Pancreas (tissue), 10 donors: ENCODE measurements around the gene CYB5R2. TPM values are rescaled to one million over a fixed set of nuclear protein-coding genes. Genes with fewer than 3 reads are reported as not detected.

Source experiments
- ATAC-seq, 4 donors: fragments of 200-7000 bp; cut with Tn5 transposase; one replicate each; pipeline versions ENCODE4 v1.8.0 to v1.9.1; 2020; ENCODE audit warnings: mild to moderate bottlenecking in 4 of 4, moderate library complexity in 4 of 4
- DNase-seq, 6 donors: peaks; one replicate each; pipeline ENCODE4 v3.0.0-alpha.2; 2020
- FAIRE-seq: peaks from 2 replicates; lab custom pipeline; 2012; peaks lifted over from hg19 to GRCh38; lab: Jason Lieb, UNC
- H3K27ac ChIP-seq, 4 donors: fragments of 200-600 bp; sonication (generic); 1 replicate in 3 of 4; 2 replicates in 1 of 4; pipeline versions ENCODE4 v1.5.0 to v1.8.0; 2020
- H3K27me3 ChIP-seq, 4 donors: fragments of 200-600 bp; one replicate each; pipeline ENCODE4 v1.8.0; 2021
- H3K36me3 ChIP-seq, 3 donors: fragments of 200-600 bp; sonication (generic) in 1 of 3; one replicate each; pipeline versions ENCODE4 v1.5.0 to v1.8.0; 2020 to 2021
- H3K4me1 ChIP-seq, 3 donors: fragments of 200-600 bp; one replicate each; pipeline ENCODE4 v1.8.0; 2021
- H3K4me3 ChIP-seq, 4 donors: fragments of 200-600 bp; sonication (generic) in 2 of 4; one replicate each; pipeline versions ENCODE4 v1.5.0 to v1.8.0; 2020 to 2021
- H3K9me3 ChIP-seq, 4 donors: fragments of 200-600 bp; one replicate each; pipeline ENCODE4 v1.8.0; 2021
- CTCF ChIP-seq, 4 donors: fragments of 200-600 bp; sonication (generic) in 3 of 4; IDR thresholded peaks; one replicate each; pipeline versions ENCODE4 v1.5.0 to v1.8.0; 2021; ENCODE audit warnings: antibody characterized with exemption in 4 of 4
- WGBS, 2 donors: extraction: QIAGEN DNeasy Blood & Tissue Kit; methylation state at CpG; one replicate each; pipeline ENCODE4 v1.1.7; 2013; 5-methylcytosine and 5-hydroxymethylcytosine counted together
- intact Hi-C, 3 donors: fragments of 100-400 bp; cut with DNase I; formaldehyde crosslinking; loops; one replicate each; pipeline versions ENCODE4 v1.11.1 to v1.14.2; 2022
- polyA plus RNA-seq, 2 donors: library from polyadenylated mRNA; stranded (reverse); fragments of 200-250 nt; gene quantifications; one replicate each; pipeline ENCODE4 v1.2.3, GENCODE V29; 2013
- total RNA-seq, 6 donors: library from RNA; stranded (reverse); fragmentation: NEBNext Ultra II Directional in 4 of 6; extraction: Animal tissue kit (Norgen Biotek cat#: 25700) in 4 of 6; gene quantifications; one replicate each; pipeline versions ENCODE4 v1.2.1 to v1.2.4, GENCODE V29; 2021 to 2023
- donor health status: healthy with polysubstance abuse.
- donor health status: DM: no; HTN: no; CAD: no; lungs with moderate emphysema.
- donor health status: DM: no; HTN: no; CAD: no.
- donor health status: control.
- donor health status: control.
- donor health status: Bipolar disorder and iron deficiency.
- donor health status: DM: yes; HTN: yes; CAD: no.
- donor health status: DM: no; HTN: no; CAD: no.
- donor health status: DM: no; HTN: no; CAD: no.
- donor health status: DM: yes; HTN: yes; CAD: no.

Gene CYB5R2
- total and polyA plus RNA-seq, 8 donors = 1.4 to 3.5 (median 1.9) TPM

- Histone ChIP-seq H3K27me3 (no peaks in the 10 kb centered on the region), H3K4me1 (peaks cover 0 to under 1% (median 0%) of the 10 kb centered on the region in 3 donors), H3K4me3 (no peak overlapping the region), H3K27ac (no peak overlapping the region), H3K9me3 (no peaks in the 10 kb centered on the region), H3K36me3 (peaks cover 0 to 9% (median 3%) of the 10 kb centered on the region in 3 donors)
- no peak for DNase-seq
- no peak for FAIRE-seq
- no peak for ATAC-seq
- no peak for TF ChIP-seq CTCF (IDR thresholded peaks at IDR 0.05)
- intact Hi-C loops = no loop called here
- 89 to 97% methylated on average over 3 of the region's 3 CpGs for WGBS, 2 donors
These were observed 54.0 kb downstream of the CYB5R2 start for GRCh38 chr11:7619322-7619721.

GRCh38 chr11:7617032-7617431 is 56.3 kb downstream of the CYB5R2 start:
- no peak for ATAC-seq
- peaks cover 16 to 20% (median 18%) of the 10 kb centered on the region in 3 donors for H3K4me1 ChIP-seq
- DNase-seq = no peak
- intact Hi-C loops = no loop called here
- no peak overlapping the region for H3K27ac ChIP-seq
- H3K4me3 ChIP-seq = no peak overlapping the region
- FAIRE-seq = no peak
- H3K36me3 ChIP-seq = peaks cover 0 to 9% (median 2%) of the 10 kb centered on the region in 3 donors
- WGBS, 2 donors = 86 to 95% methylated on average over 8 of the region's 8 CpGs
- no peak for TF ChIP-seq CTCF (IDR thresholded peaks at IDR 0.05)
- H3K27me3 ChIP-seq = no peaks in the 10 kb centered on the region
- no peaks in the 10 kb centered on the region for H3K9me3 ChIP-seq

Other genes starting within 250 kb of the CYB5R2 start
- gene OLFML1, start 188.0 kb downstream of the CYB5R2 start, total RNA-seq = 1 to 10 TPM in 4 of 6 donors, under 1 TPM in 2; 0.32 to 7.0 (median 1.6) TPM
- under 1 TPM; 0.70 to 0.76 TPM for gene OLFML1, start 188.0 kb downstream of the CYB5R2 start, polyA plus RNA-seq
- 10 to 100 TPM in 5 of 6 donors, 1 to 10 TPM in 1; 8.6 to 24.7 (median 11.4) TPM for gene PPFIBP2, start 159.5 kb downstream of the CYB5R2 start, total RNA-seq
- 10 to 100 TPM in 1 of 2 donors, 1 to 10 TPM in 1; 8.0 to 12.6 TPM for gene PPFIBP2, start 159.5 kb downstream of the CYB5R2 start, polyA plus RNA-seq
- gene OVCH2, start 33.0 kb upstream of the CYB5R2 start, total RNA-seq = under 1 TPM in 1 of 6 donors, not detected in 5; 0.28 TPM
- under 1 TPM in 1 of 2 donors, not detected in 1; 0.05 TPM for gene OVCH2, start 33.0 kb upstream of the CYB5R2 start, polyA plus RNA-seq
- not detected for gene OR5P2, start 123.4 kb upstream of the CYB5R2 start, total RNA-seq
- gene OR5P2, start 123.4 kb upstream of the CYB5R2 start, polyA plus RNA-seq = not detected
- gene OR5P3, start 157.3 kb upstream of the CYB5R2 start, total RNA-seq = under 1 TPM in 1 of 6 donors, not detected in 5; 0.16 TPM
- not detected for gene OR5P3, start 157.3 kb upstream of the CYB5R2 start, polyA plus RNA-seq